Liver (tissue), 9 donors: ENCODE measurements around the gene FREM2. TPM values are rescaled to one million over a fixed set of nuclear protein-coding genes. Genes with fewer than 3 reads are reported as not detected.

Experiments used
- DNase-seq: peaks from one replicate; pipeline ENCODE4 v3.0.0-alpha.2; 2017; ENCODE audit warnings: low spot score
- H3K27ac ChIP-seq, 2 donors: one replicate each; pipeline ENCODE4 v1.7.0; 2013; ENCODE audit warnings: inconsistent platforms in 2 of 2, low read length in 2 of 2, control low read depth in 1 of 2, low read depth in 1 of 2, mild to moderate bottlenecking in 1 of 2
- H3K27me3 ChIP-seq, 4 donors: one replicate each; pipeline versions ENCODE4 v1.6.1 to v1.7.0; 2013; ENCODE audit warnings: low read length in 3 of 4, inconsistent platforms in 1 of 4, mild to moderate bottlenecking in 1 of 4, moderate library complexity in 1 of 4; ENCODE audit not compliant: control insufficient read depth in 4 of 4, insufficient read depth in 4 of 4
- H3K36me3 ChIP-seq, 4 donors: one replicate each; pipeline versions ENCODE4 v1.6.1 to v1.7.0; 2013; ENCODE audit warnings: low read length in 3 of 4, mild to moderate bottlenecking in 3 of 4, low read depth in 1 of 4, moderate library complexity in 1 of 4; ENCODE audit not compliant: control insufficient read depth in 4 of 4, insufficient read depth in 3 of 4
- H3K4me1 ChIP-seq, 4 donors: one replicate each; pipeline versions ENCODE4 v1.6.1 to v1.7.0; 2013; ENCODE audit warnings: low read length in 3 of 4, mild to moderate bottlenecking in 3 of 4, moderate library complexity in 1 of 4; ENCODE audit not compliant: control insufficient read depth in 4 of 4, insufficient read depth in 4 of 4
- H3K4me3 ChIP-seq, 3 donors: one replicate each; pipeline versions ENCODE4 v1.6.1 to v1.7.0; 2013; ENCODE audit warnings: low read length in 3 of 3, control low read depth in 1 of 3, low read depth in 1 of 3, mild to moderate bottlenecking in 1 of 3
- H3K9ac ChIP-seq, 2 donors: one replicate each; pipeline ENCODE4 v1.7.0; 2013; ENCODE audit warnings: low read length in 2 of 2, mild to moderate bottlenecking in 2 of 2, moderate library complexity in 2 of 2, control low read depth in 1 of 2, low read depth in 1 of 2
- H3K9me3 ChIP-seq, 4 donors: one replicate each; pipeline versions ENCODE4 v1.6.1 to v1.7.0; 2013; ENCODE audit warnings: low read length in 3 of 4; ENCODE audit not compliant: control insufficient read depth in 4 of 4
- ATF3 ChIP-seq: IDR thresholded peaks from 2 replicates; pipeline ENCODE4 v1.6.1; 2016; ENCODE audit warnings: antibody characterized with exemption
- FOXA2 ChIP-seq: IDR thresholded peaks from 2 replicates; pipeline ENCODE4 v1.6.1; 2016; ENCODE audit warnings: antibody characterized with exemption
- GABPA ChIP-seq, 2 donors: IDR thresholded peaks in 1 of 2; conservative IDR thresholded peaks in 1 of 2; 2 replicates each; pipeline ENCODE4 v1.6.1; 2016; ENCODE audit warnings: antibody characterized with exemption in 2 of 2, mild to moderate bottlenecking in 1 of 2, moderate library complexity in 1 of 2
- HNF4A ChIP-seq, 2 donors: conservative IDR thresholded peaks; 2 replicates each; pipeline ENCODE4 v1.6.1; 2016; ENCODE audit warnings: antibody characterized with exemption in 2 of 2, mild to moderate bottlenecking in 2 of 2
- HNF4G ChIP-seq: IDR thresholded peaks from 2 replicates; pipeline ENCODE4 v1.6.1; 2016; ENCODE audit warnings: antibody characterized with exemption
- JUND ChIP-seq, 2 donors: IDR thresholded peaks; 2 replicates each; pipeline ENCODE4 v1.6.1; 2016; ENCODE audit warnings: antibody characterized with exemption in 2 of 2
- MAX ChIP-seq: IDR thresholded peaks from 2 replicates; pipeline ENCODE4 v1.6.1; 2016; ENCODE audit warnings: antibody characterized with exemption
- NR2F2 ChIP-seq: IDR thresholded peaks from 2 replicates; pipeline ENCODE4 v1.6.1; 2016; ENCODE audit warnings: antibody characterized with exemption
- RAD21 ChIP-seq, 2 donors: IDR thresholded peaks; 2 replicates each; pipeline ENCODE4 v1.6.1; 2016; ENCODE audit warnings: antibody characterized with exemption in 2 of 2, mild to moderate bottlenecking in 2 of 2
- REST ChIP-seq: IDR thresholded peaks from 2 replicates; pipeline ENCODE4 v1.6.1; 2016; ENCODE audit warnings: antibody characterized with exemption, mild to moderate bottlenecking
- RXRA ChIP-seq, 2 donors: IDR thresholded peaks; 2 replicates each; pipeline ENCODE4 v1.6.1; 2017 to 2018; ENCODE audit warnings: antibody characterized with exemption in 2 of 2, mild to moderate bottlenecking in 1 of 2
- YY1 ChIP-seq: IDR thresholded peaks from 2 replicates; pipeline ENCODE4 v1.6.1; 2016; ENCODE audit warnings: antibody characterized with exemption, mild to moderate bottlenecking
- ZBTB33 ChIP-seq: IDR thresholded peaks from 2 replicates; pipeline ENCODE4 v1.6.1; 2016; ENCODE audit warnings: antibody characterized with exemption
- WGBS: extraction: QIAGEN DNeasy Blood & Tissue Kit; methylation state at CpG from one replicate; pipeline ENCODE4 v1.1.7; 2013; 5-methylcytosine and 5-hydroxymethylcytosine counted together
- polyA plus RNA-seq, 2 donors: library from polyadenylated mRNA; stranded (reverse) in 1 of 2; unstranded in 1 of 2; fragments of 200-250 nt in 1 of 2; fragments of >200 nt in 1 of 2; fragmentation: Nextera tagmentation in 1 of 2; extraction: Ambion mirVana in 1 of 2; gene quantifications; one replicate each; pipeline versions ENCODE4 v1.2.1 to v1.2.3, GENCODE V29; 2013 to 2015
- total RNA-seq, 2 donors: library from RNA; depleted of rRNA; stranded (reverse); fragments of >200 nt; gene quantifications; one replicate each; pipeline ENCODE4 v1.2.3, GENCODE V29; 2014
- donor health status: healthy.
- donor health status: healthy.
- donor health status: healthy.
- donor health status: healthy.
- donor health status: healthy.

Gene FREM2
- total and polyA plus RNA-seq, 4 donors: 0.17 to 1.7 (median 0.37) TPM

GRCh38 chr13:38883783-38884182 is 196.9 kb downstream of the FREM2 start:
- no peak for TF ChIP-seq RXRA (IDR thresholded peaks at IDR 0.05)
- no peak for TF ChIP-seq HNF4A (conservative IDR thresholded peaks at IDR 0.05)
- TF ChIP-seq MAX: no peak
- TF ChIP-seq FOXA2: no peak
- no peak for TF ChIP-seq GABPA (IDR thresholded peaks at IDR 0.05 in 1 of 2, conservative IDR thresholded peaks at IDR 0.05 in 1 of 2)
- no peak for TF ChIP-seq ZBTB33
- no peak for TF ChIP-seq JUND (IDR thresholded peaks at IDR 0.05)
- TF ChIP-seq YY1: no peak
- no peak for TF ChIP-seq NR2F2
- no peak for TF ChIP-seq REST
- TF ChIP-seq HNF4G: no peak
- TF ChIP-seq ATF3: no peak
- H3K36me3 ChIP-seq: no peaks in the 10 kb centered on the region
- 62% methylated on average over 2 of the region's 2 CpGs for WGBS
- no peak overlapping the region for H3K4me3 ChIP-seq
- peaks cover 0 to 3% (median 0%) of the 10 kb centered on the region in 4 donors for H3K27me3 ChIP-seq
- no peak for DNase-seq
- no peaks in the 10 kb centered on the region for H3K9me3 ChIP-seq
- no peak overlapping the region for H3K27ac ChIP-seq
- H3K4me1 ChIP-seq: peaks cover 0 to 7% (median 3%) of the 10 kb centered on the region in 4 donors
- no peak overlapping the region for H3K9ac ChIP-seq

- WGBS: 79% methylated on average over 4 of the region's 4 CpGs
- H3K9me3 ChIP-seq: no peaks in the 10 kb centered on the region
- H3K36me3 ChIP-seq: no peaks in the 10 kb centered on the region
- no peak overlapping the region for H3K9ac ChIP-seq
- H3K4me1 ChIP-seq: no peaks in the 10 kb centered on the region
- TF ChIP-seq HNF4A (conservative IDR thresholded peaks at IDR 0.05) (no peak), JUND (IDR thresholded peaks at IDR 0.05) (no peak), ATF3 (no peak), GABPA (IDR thresholded peaks at IDR 0.05 in 1 of 2, conservative IDR thresholded peaks at IDR 0.05 in 1 of 2) (no peak), RAD21 (IDR thresholded peaks at IDR 0.05) (no peak), HNF4G (no peak), REST (no peak)
- H3K4me3 ChIP-seq: no peak overlapping the region
- no peak for DNase-seq
- no peak overlapping the region for H3K27ac ChIP-seq
- peaks cover 0 to 3% (median 0%) of the 10 kb centered on the region in 4 donors for H3K27me3 ChIP-seq
These were observed 201.4 kb downstream of the FREM2 start for GRCh38 chr13:38888309-38888708.
